Mesenchymal stem cell (in vitro differentiated cells and primary cell): ENCODE data around the gene RNF11.

Experiments
- DNase-seq: peaks from one replicate; pipeline ENCODE4 v3.0.0-alpha.2; 2013
- H2AFZ ChIP-seq: one replicate; pipeline ENCODE4 v1.6.1; 2013; ENCODE audit warnings: low read depth, mild to moderate bottlenecking, control low read depth, inconsistent platforms, low read length, moderate library complexity
- H2AK5ac ChIP-seq: 2 replicates; pipeline ENCODE4 v1.6.1; 2013; ENCODE audit warnings: low read length, moderate library complexity, mild to moderate bottlenecking, inconsistent platforms; ENCODE audit not compliant: severe bottlenecking
- H2BK120ac ChIP-seq: one replicate; pipeline ENCODE4 v1.6.1; 2013; ENCODE audit warnings: low read depth, mild to moderate bottlenecking, inconsistent platforms, low read length, moderate library complexity
- H2BK12ac ChIP-seq, 2 experiments: one replicate each; pipeline ENCODE4 v1.6.1; 2013; ENCODE audit warnings: inconsistent platforms in 2 of 2, low read length in 2 of 2, mild to moderate bottlenecking in 2 of 2, moderate library complexity in 2 of 2, control low read depth in 1 of 2
- H2BK15ac ChIP-seq: one replicate; pipeline ENCODE4 v1.6.1; 2013; ENCODE audit warnings: mild to moderate bottlenecking, low read depth, inconsistent platforms; ENCODE audit not compliant: poor library complexity, severe bottlenecking
- H2BK5ac ChIP-seq: 2 replicates; pipeline ENCODE4 v1.6.1; 2013; ENCODE audit warnings: low read depth, mild to moderate bottlenecking, low read length, control low read depth, inconsistent platforms; ENCODE audit not compliant: poor library complexity, severe bottlenecking
- H3K14ac ChIP-seq, 2 experiments: one replicate each; pipeline ENCODE4 v1.6.1; 2013; ENCODE audit warnings: inconsistent platforms in 2 of 2, low read length in 2 of 2, control low read depth in 1 of 2, mild to moderate bottlenecking in 1 of 2, moderate library complexity in 1 of 2
- H3K18ac ChIP-seq, 2 experiments: one replicate each; pipeline ENCODE4 v1.6.1; 2013; ENCODE audit warnings: inconsistent platforms in 2 of 2, low read length in 2 of 2, control low read depth in 1 of 2, low read depth in 1 of 2, mild to moderate bottlenecking in 1 of 2
- H3K23ac ChIP-seq, 2 experiments: one replicate each; pipeline ENCODE4 v1.6.1; 2013; ENCODE audit warnings: inconsistent platforms in 2 of 2, low read length in 2 of 2, mild to moderate bottlenecking in 2 of 2, moderate library complexity in 2 of 2, control low read depth in 1 of 2
- H3K27ac ChIP-seq: 2 replicates; pipeline ENCODE4 v1.5.1; 2013; ENCODE audit warnings: mild to moderate bottlenecking, moderate library complexity, low read length, control low read depth, inconsistent platforms; ENCODE audit not compliant: poor library complexity, severe bottlenecking
- H3K27me3 ChIP-seq, 2 experiments: 2 replicates each; pipeline versions ENCODE4 v1.6.1 to v1.7.0; 2013; ENCODE audit warnings: low read length in 2 of 2, mild to moderate bottlenecking in 2 of 2, moderate library complexity in 2 of 2, control low read depth in 1 of 2, inconsistent platforms in 1 of 2; ENCODE audit not compliant: control insufficient read depth in 1 of 2, insufficient read depth in 1 of 2
- H3K36me3 ChIP-seq, 2 experiments: 2 replicates each; pipeline versions ENCODE4 v1.6.1 to v1.7.0; 2013; ENCODE audit warnings: low read length in 2 of 2, control low read depth in 1 of 2, inconsistent platforms in 1 of 2, low read depth in 1 of 2, mild to moderate bottlenecking in 1 of 2; ENCODE audit not compliant: insufficient read depth in 2 of 2, control insufficient read depth in 1 of 2
- H3K4ac ChIP-seq, 2 experiments: one replicate each; pipeline ENCODE4 v1.6.1; 2013; ENCODE audit warnings: inconsistent platforms in 2 of 2, low read length in 2 of 2, mild to moderate bottlenecking in 2 of 2, moderate library complexity in 2 of 2, control low read depth in 1 of 2, low read depth in 1 of 2
- H3K4me1 ChIP-seq: 2 replicates; pipeline ENCODE4 v1.6.1; 2013; ENCODE audit warnings: low read depth, low read length, control low read depth; ENCODE audit not compliant: control insufficient read depth, insufficient read depth
- H3K4me2 ChIP-seq: 2 replicates; pipeline ENCODE4 v1.6.1; 2013; ENCODE audit warnings: low read length, mild to moderate bottlenecking, inconsistent platforms; ENCODE audit not compliant: poor library complexity, severe bottlenecking
- H3K4me3 ChIP-seq, 2 experiments: 2 replicates each; pipeline versions ENCODE4 v1.5.1 to v1.7.0; 2013; ENCODE audit warnings: low read length in 2 of 2, mild to moderate bottlenecking in 2 of 2, control low read depth in 1 of 2, low read depth in 1 of 2; ENCODE audit not compliant: insufficient read depth in 1 of 2
- H3K79me1 ChIP-seq: replicated peaks from 2 replicates; pipeline ENCODE4 v1.6.1; 2013; ENCODE audit warnings: mild to moderate bottlenecking, control low read depth, low read length, inconsistent platforms; ENCODE audit not compliant: poor library complexity, severe bottlenecking
- H3K9ac ChIP-seq: 2 replicates; pipeline ENCODE4 v1.7.0; 2013; ENCODE audit warnings: mild to moderate bottlenecking, low read length, moderate library complexity
- H3K9me3 ChIP-seq: 2 replicates; pipeline ENCODE4 v1.7.0; 2013; ENCODE audit warnings: mild to moderate bottlenecking, low read length; ENCODE audit not compliant: control insufficient read depth
- H4K8ac ChIP-seq: one replicate; pipeline ENCODE4 v1.6.1; 2013; ENCODE audit warnings: inconsistent platforms, mild to moderate bottlenecking, low read length, moderate library complexity
- H4K91ac ChIP-seq: one replicate; pipeline ENCODE4 v1.6.1; 2013; ENCODE audit warnings: mild to moderate bottlenecking, low read length, inconsistent platforms
- WGBS: methylation state at CpG from one replicate; pipeline ENCODE4 v1.1.7; 2013; ENCODE audit warnings: mixed read lengths; 5-methylcytosine and 5-hydroxymethylcytosine counted together

RNF11 gene

DNA sequence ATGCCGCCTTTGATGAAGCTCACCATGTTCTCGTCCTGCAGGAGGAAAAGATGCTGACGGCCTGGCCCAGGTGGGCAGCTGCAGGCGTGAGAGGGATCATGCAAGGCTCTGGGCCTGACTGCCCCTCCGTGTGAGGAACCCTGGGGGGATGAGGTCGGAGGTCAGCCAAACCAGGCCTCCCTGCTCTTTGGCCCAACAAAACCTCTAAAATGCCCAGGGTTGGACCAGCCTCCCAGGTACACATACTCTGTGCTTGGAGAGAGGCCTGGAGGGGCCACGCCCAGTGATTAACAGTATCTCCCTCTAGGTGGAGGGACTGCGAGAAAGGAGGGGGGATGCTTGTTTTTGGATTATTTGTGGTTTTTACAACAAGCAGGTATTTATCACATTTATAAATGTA, 73.2 kb downstream of the RNF11 start:
- Histone ChIP-seq H2BK15ac (no peak overlapping the region), H4K91ac (no peak overlapping the region), H3K9me3 (no peaks in the 10 kb centered on the region), H3K27me3 (no peaks in the 10 kb centered on the region), H3K4me3 (no peak overlapping the region), H2BK12ac (no peak overlapping the region), H3K14ac (no peak overlapping the region), H3K4me1 (peaks cover 29% of the 10 kb centered on the region), H4K8ac (no peak overlapping the region), H2AFZ (no peak overlapping the region), H3K4ac (no peak overlapping the region), H3K27ac (no peak overlapping the region), H3K36me3 (no peaks in the 10 kb centered on the region), H3K23ac (no peak overlapping the region), H2BK120ac (no peak overlapping the region), H2AK5ac (no peak overlapping the region), H3K18ac (no peak overlapping the region), H2BK5ac (no peak overlapping the region), H3K9ac (no peak overlapping the region), H3K79me1 (no peaks in the 10 kb centered on the region), H3K4me2 (no peak overlapping the region)
- DNase-seq = no peak
- 92% methylated on average over 4 of the region's 8 CpGs for WGBS

DNA sequence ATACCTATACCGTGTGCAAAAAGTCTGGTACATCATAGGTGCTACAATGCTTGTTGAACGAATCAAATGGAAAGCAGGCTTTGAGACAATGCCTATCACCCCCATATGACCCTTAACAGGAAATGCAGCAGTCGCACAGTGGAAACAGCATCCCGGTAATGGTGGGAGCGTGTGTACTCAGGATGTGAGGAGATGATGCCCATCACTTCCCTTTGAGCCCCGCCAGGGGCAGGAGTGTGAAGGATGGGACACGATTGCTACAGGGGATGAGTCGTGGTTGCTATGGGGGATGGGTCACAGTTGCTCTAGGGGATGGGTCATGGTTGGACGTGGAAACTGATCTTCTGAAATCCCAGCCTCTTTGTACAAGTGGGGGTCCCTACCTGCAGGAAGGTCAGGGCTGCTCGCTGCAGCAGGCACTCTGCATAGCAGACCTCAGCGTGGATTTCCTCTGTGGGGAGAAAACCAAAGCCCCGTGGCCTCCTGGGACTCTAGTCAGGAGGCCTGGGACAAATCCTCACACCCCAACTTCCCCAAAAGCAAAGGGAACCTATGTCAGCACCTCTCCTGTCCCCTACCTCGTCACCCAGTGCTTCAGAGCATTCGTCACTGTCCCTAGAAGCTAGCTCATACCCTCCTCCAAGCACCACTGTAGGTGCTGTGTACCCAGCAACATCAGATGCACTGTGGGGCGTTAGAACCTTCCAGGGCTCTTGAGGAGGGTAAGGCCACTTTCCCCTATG, 75.0 kb downstream of the RNF11 start:
- H3K14ac ChIP-seq = no peak overlapping the region
- peaks cover 31% of the 10 kb centered on the region for H3K4me1 ChIP-seq
- H3K79me1 ChIP-seq = no peaks in the 10 kb centered on the region

DNA sequence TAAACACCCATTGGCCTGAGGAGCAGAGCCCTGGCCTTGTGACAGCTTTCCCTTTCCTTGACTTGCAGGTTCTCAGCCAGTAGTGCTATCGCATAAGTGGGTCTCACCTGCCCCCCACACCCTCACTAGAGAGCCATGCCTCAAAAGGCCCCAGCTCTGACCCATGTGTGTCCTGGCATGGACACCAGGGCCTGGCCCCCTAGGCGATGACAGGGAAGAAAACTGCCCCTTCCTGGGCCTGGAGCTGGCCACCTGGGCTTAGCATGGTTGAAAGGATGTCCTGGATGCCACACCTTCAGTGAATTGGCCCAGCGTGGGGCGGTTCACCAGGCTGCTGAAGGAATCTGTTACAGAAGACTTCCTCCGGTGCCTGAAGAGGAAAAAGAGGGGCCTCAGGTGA, 75.8 kb downstream of the RNF11 start:
- Histone ChIP-seq H3K4me1 (peaks cover 38% of the 10 kb centered on the region), H3K4ac (no peak overlapping the region), H3K14ac (peak overlapping the region in 1 of 2 experiments; percentile 7), H2BK120ac (no peak overlapping the region), H3K79me1 (no peaks in the 10 kb centered on the region), H2BK15ac (no peak overlapping the region), H3K9me3 (no peaks in the 10 kb centered on the region), H3K23ac (no peak overlapping the region), H3K36me3 (no peaks in the 10 kb centered on the region), H3K27me3 (no peaks in the 10 kb centered on the region), H3K4me3 (no peak overlapping the region), H2BK12ac (no peak overlapping the region), H4K91ac (no peak overlapping the region), H3K4me2 (no peak overlapping the region), H4K8ac (no peak overlapping the region), H2AK5ac (peak overlapping the region; percentile 55), H3K9ac (no peak overlapping the region), H2AFZ (no peak overlapping the region), H3K27ac (no peak overlapping the region), H3K18ac (no peak overlapping the region), H2BK5ac (no peak overlapping the region)
- DNase-seq = no peak
- WGBS = 88% methylated on average over 2 of the region's 5 CpGs

More for the DNA sequence above, 75.0 kb downstream of the RNF11 start:
- 79% methylated on average over 15 of the region's 15 CpGs for WGBS
- Histone ChIP-seq H3K4me2 (no peak overlapping the region), H2BK5ac (no peak overlapping the region), H4K8ac (no peak overlapping the region), H3K36me3 (no peaks in the 10 kb centered on the region), H2BK15ac (no peak overlapping the region), H3K4ac (no peak overlapping the region), H2AFZ (no peak overlapping the region), H3K18ac (no peak overlapping the region), H3K4me3 (no peak overlapping the region), H3K9ac (no peak overlapping the region), H2BK12ac (no peak overlapping the region), H2AK5ac (peak overlapping the region; percentile 11), H3K23ac (no peak overlapping the region), H2BK120ac (no peak overlapping the region), H4K91ac (no peak overlapping the region), H3K27ac (no peak overlapping the region), H3K9me3 (no peaks in the 10 kb centered on the region), H3K27me3 (no peaks in the 10 kb centered on the region)
- no peak for DNase-seq

DNA sequence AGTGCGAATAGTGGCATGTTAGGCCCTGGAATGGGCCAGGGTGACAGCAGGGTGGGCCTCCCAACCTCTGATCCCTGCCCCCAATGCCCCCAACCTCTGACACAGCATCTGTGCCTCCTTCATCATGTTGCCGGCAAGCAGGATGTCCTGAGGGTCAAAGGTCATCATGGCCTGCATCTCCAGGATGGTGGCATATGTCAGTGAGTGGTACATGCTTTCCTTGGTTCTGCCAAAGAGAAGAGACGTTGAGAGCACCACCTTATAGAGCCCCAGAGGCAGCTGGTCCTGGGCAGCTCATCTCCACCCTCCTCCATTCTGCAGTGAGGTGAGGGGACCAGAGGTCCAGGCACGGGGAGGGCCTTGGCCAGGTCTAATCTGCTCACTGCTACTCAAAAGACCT, 76.6 kb downstream of the RNF11 start:
- no peaks in the 10 kb centered on the region for H3K79me1 ChIP-seq
- H2BK12ac ChIP-seq = no peak overlapping the region
- H3K4me3 ChIP-seq = no peak overlapping the region
- no peak overlapping the region for H2BK120ac ChIP-seq
- no peak overlapping the region for H2BK5ac ChIP-seq
- H3K4ac ChIP-seq = no peak overlapping the region
- no peak for DNase-seq
- H2AK5ac ChIP-seq = peak overlapping the region; percentile 33
- H3K14ac ChIP-seq = no peak overlapping the region
- peaks cover 46% of the 10 kb centered on the region for H3K4me1 ChIP-seq
- H3K18ac ChIP-seq = no peak overlapping the region
- H3K27me3 ChIP-seq = no peaks in the 10 kb centered on the region
- no peaks in the 10 kb centered on the region for H3K9me3 ChIP-seq
- 81% methylated on average over 4 of the region's 4 CpGs for WGBS
- no peak overlapping the region for H4K8ac ChIP-seq
- no peak overlapping the region for H2AFZ ChIP-seq
- H3K23ac ChIP-seq = no peak overlapping the region
- no peaks in the 10 kb centered on the region for H3K36me3 ChIP-seq
- H3K27ac ChIP-seq = no peak overlapping the region
- H3K9ac ChIP-seq = no peak overlapping the region
- H3K4me2 ChIP-seq = no peak overlapping the region
- no peak overlapping the region for H4K91ac ChIP-seq
- H2BK15ac ChIP-seq = no peak overlapping the region
